Stromal cell of bone marrow (primary cell): Measurements from ENCODE around the gene ADSL.

Source experiments
- DNase-seq: peaks from one replicate; pipeline ENCODE4 v3.0.0-alpha.2; 2012; ENCODE audit warnings: low read depth

ADSL gene

DNA sequence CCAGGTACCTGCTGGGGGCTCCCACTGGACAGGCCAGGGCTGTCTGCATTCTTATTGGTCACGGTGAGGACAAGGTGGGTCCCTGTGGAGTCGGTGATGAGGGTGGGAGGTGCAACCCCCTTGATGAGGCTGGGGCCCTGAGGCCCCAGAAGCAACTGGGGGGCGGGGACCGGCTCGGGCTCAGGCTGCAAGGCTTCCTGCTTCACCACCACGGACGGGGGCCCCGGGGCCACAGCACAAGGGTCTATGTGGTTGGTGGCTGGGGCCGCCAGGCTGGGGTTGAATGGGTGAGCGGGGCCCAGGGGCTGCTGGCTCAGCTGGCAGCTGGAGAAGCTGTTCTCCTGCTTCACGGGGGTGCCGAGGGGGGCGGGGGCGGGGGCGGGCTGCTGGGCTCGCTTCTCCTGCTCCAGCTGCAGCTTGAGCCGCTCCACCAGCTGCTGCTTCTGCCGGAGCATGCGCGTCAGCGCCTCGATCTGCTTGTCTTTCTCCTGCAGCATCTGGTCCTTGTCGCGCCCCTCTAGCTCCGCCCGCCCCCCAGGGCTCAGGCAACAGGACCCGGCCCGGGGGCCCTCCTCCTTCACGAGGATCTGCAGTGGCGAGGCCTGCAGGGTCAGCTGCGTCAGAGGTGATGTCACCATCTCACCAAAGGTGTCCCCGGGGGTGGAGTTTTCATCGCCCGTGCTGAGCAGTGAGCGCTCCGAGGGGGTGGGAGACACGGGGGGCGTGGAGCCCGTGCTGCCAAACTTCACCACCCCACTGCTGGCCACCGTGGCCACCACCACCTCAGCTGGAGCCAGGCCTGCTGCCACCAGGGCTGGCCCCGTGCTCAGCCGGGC, 72.3 kb downstream of the ADSL start:
- DNase-seq: no peak

DNA sequence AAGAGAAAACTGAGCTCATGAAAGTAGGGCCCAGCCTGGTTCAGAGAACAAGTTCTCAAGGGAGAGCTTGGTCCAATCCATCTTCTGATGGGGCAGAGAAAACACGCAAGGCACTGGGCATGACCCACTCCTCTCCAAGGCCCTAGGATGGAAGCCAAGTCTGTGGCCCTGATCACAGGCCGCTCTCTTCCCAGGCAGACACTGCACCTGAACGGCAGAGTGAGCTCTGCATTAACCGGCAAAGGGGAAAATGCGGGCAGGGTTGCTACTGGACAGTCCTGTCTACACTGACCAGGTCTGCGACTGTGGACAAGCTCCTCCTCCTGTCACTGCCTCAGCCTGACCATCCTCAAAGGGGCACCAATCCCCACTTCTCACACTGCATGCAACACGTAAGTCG, 73.4 kb downstream of the ADSL start:
- DNase-seq: no peak

DNA sequence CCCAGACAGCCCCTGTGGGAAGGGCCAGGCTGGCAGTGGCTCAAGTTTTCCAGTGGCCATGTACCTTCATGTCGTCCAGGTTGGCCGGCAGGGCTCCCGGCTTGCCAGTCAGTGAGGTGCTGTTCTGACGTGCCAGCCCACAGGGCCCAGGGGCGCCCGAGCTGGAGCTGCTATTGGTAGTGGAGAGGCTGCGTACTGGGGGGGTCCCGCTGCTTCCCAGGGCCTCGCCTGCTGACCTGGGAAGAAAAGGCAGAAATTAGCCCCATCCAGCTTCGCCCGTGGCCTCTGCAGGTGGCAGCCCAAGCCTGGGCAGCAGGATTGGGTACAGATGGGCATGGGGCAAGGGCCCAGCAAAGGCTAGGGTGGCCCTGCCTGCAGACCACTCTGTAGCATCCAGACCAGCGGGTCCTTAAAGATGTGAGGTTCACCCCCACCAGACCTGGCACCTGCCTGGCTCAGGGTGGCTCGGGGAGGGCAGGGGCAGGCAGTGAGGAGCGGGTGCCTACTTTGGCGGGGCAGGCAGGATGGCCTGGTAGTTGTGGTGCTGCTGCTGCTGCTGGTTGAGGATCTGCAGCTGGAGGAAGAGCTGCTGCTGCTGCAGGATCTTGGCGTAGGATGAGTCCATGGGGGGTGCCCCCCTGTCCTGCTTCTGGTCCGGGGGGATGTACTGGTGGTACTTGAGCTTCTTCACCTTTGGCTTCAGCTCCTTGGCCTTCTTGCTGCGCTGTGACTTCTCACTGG, 74.2 kb downstream of the ADSL start:
- no peak for DNase-seq

DNA sequence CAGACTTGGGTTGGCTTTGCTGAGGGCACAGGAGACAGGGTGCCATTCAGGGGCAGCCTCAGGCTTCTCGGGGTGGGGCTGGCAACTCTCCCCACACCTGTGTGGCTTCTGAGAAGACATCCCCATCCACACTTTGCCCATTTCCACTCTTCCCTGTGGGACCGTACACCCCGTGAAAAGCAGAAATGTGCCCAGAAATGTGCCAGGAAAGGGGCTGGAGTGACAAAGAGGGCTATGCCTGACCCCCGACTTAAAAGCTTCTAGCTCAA, 74.7 kb downstream of the ADSL start:
- no peak for DNase-seq

DNA sequence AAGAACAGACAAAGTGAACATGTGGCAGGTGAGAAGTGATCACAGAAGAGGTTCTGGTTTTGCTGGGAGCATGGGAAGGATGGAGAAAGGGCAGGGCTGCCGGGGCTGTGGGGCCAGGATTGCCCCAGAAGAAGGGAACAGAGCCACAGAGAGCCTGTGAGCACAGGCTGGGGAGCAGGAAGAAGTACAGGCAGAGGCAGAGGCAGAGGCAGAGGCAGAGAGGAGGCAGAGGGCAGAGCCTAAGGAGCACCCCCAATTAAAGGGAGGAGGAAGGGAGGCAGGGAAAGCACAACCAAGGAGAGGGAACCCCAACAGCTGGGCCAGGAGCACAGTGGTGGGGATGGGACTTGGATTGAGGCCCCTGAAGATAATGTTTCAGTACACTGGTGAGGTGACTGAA, 75.6 kb downstream of the ADSL start:
- no peak for DNase-seq

DNA sequence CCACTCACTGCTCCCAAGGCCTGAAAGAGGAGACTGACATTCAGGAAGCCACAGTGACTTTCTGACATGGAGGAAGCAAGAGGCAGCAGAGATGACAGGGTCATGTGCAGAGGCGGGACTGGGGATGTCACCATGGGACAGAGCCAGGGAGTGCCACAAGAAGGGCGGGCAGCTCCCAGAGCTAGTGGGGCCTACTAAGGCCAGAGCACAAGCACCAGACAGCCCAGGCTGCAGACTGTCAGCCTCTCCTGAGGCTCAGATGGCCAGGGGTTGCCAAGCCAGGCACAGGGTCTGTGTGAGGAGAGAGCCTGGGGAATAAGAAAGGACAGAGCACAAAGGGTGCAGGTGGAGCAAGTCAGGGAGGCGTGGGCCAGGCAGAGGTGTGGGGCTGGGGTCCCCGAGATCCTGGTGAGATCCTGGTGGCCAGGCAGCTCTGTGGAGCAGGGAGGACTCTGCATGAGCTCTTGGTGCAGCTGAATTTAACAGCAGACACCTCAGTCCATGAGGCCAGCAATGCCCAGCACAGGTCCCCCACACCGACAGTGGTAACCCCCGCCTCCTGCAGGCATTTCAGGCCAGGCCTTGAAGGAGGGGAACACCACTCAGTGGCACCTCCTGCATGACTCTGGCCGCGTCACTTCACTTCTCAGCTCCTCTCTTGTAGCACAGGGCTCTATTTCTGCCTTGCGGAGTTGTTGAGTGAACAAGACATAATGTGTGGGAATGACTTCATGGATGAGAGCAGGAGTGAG, 76.4 kb downstream of the ADSL start:
- DNase-seq: no peak

DNA sequence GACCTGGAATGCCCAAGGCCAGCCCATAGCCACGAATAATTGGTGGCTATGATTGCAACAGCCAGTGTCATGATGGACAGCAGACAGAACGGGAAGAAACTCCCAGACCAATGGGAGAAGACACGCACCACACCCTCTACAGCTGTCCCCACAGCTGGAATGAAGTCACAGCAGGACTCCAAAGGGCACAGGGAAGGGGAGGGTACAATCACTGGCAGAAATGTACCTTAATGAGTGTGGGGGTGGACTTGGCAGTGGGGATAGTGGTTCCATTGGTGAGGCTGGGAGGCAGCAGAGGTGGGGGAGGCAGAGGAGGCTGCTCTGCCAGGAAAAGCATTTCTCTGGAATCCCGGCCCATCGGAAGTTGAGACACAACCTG, 77.0 kb downstream of the ADSL start:
- DNase-seq: no peak

DNA sequence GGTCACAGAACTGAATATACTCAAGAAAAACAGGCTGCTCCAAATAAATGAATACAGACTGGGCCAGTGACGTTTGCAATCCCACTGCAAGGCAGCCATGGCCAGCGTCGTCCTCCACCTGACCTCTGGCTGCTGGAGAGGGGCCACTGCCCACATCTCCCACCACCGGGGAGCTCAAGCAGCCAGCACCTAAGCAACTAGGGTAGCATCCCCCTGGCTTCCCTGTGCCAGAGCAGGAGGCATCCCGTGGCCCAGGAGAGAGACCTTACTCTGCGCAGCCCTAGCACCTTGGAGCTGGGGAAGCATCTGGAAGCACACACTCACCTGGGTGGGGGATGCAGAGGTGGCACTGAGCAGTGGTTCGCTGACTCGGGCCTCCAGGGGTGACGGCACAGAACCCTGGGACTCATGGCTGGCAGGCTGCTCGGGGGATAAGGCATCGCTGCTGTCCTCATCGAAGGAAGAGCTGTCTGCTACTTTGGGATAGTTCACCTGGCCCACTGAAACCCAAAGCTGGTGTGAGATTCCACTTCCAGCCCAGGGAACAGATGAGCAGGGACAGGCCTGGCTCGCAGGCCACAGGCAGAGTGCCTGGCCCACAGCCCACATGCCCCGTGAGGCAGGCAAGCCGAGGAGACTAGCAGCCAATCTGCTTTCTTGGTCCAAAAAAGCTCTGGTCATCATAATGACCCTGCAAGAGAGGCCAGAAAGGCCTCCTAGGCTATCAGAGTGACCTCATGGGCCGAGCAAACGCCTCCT, 77.8 kb downstream of the ADSL start:
- no peak for DNase-seq

DNA sequence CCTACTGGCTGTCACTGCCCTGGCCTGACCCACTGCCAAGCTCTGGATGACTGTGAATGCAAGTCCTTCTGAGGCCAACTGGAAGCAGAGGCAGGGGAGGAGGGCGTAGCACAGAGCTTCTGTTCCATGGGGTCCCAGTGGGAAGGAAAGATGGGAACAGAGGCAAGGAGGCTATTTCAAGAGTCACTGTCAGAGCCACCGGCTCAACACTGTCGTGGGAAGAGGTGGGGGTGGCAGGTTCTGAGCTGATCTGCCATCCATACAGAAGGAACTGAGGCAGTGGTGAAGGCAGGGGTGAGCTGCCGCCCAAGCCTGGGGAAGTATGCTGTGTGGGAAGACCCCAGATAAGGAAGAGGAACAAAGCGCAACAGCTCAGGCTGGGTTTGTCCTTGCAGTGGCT, 78.8 kb downstream of the ADSL start:
- no peak for DNase-seq

DNA sequence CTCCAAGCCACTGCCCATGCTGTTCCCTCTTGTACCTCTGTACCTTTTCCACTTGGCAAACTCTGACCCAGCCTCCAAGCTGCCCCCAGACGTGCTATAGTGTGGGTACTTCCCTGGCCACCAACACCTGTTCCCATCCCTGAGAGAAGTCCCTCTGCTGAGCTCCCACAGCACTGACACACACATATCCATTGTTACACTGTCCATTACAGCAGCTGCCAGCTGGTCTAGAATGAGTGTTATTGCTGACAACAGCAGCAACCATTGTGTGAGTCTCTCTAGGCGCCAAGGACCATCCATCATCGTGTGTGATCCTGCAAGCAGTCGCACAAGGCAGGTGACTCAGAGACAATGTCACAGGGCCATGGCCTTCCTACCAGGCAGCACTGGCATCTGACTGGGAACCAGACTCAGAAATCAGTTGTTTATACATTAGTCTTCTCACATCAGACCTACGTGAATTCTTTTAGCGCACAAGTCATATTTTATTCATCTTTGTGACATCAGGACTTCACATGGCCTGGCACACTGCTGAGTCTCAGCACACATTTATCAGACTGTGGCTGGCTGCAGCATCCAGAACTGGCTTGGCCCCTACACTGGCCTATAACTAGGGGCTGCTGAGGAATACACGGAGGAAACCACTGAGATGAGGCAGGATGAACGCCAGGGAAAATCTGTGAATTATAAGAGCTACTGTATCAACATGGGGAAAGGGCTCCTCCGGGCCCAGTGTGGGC, 80.5 kb downstream of the ADSL start:
- DNase-seq: no peak

DNA sequence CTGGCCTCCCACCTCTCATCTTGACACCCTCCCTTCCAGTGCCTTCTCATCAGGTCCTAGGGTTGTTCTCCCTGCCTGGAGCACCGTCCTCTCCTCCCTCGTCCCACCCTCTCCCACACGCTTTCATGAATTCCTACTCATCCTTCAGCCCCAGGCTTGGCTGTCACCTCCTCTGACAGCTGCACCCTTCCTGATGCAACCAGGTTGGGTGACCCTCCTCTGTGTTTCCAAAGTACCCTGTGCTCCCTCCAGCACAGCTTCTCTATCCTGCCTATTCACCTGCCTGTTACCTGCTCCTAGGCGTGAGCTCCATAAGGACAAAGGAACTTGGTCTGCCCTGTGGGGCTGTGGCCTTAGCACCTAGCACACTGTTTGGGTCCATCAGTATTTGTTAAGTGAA, 82.5 kb downstream of the ADSL start:
- DNase-seq: no peak

DNA sequence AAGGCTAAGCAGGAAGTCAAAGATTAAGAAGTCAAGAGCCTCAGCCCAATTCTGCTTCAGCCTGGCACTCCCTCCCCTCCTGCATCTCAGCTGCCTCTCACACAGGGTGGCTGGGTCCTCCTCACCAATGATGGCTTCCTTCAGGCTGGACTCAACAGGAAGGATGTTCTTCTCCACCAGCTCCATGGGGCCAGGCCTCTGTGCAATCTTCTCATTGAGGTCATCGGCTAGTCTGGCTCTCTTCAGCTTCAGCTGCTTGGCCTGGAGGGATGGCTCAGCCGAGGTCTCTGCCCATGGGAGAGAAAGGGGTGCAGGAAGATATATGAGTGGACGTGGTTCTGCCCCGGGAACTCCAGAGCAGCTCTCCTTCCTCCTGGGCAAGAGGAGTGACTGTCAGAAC, 83.2 kb downstream of the ADSL start:
- no peak for DNase-seq

DNA sequence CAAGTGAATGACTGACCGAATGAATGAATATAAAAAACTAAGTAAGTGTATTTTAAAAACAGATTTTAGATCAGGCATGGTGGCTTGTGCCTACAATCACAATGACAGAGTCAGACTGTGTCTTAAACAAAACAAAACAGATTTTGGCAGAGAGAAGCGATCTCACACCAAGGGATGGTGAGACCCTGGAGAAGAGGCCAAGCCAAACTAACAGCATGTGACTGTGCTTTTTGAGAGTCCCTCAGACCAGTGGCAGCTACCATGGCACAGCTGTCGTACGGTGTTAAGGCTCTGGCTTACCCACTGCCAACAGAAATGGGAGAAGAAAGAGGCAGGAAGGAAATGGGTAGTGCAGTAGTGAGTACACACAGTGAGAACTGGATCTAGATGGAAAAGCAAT, 84.7 kb downstream of the ADSL start:
- no peak for DNase-seq

DNA sequence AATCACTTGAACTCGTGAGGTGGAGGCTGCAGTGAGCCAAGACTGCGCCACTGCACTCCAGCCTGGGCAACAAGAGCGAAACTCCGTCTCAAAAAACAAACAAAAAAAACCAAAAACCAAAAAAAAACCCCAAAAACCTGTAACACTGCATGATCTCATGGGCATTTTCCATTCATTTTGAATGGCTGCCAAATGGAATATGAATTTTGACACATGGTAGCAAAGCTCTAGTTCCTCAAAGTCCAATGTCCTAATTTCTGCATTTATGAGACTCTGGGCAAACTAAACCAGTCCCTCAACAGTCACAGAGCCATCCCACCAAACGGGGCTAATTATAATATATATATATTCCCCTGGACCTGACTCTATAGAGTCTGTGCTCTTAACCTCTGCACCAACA, 85.9 kb downstream of the ADSL start:
- no peak for DNase-seq

DNA sequence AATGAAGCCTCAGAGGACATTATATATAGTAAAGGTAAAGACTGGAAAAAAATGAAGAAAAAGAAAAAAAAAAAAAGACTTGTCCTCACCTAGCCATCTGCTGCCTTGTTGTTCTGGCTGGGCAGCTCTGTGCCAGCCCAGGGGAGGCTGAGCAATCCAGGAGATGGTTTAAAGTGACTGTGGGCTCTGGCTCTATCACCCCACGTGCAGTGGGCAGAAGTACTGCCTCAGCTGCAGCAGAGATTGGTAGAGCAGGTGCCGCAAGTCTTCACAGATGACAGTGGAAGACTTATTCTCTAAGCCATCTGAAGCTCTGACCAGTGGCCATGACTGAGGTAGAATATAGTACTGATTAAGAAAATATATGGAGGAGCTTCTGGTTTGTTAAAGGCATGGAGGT, 86.3 kb downstream of the ADSL start:
- no peak for DNase-seq

DNA sequence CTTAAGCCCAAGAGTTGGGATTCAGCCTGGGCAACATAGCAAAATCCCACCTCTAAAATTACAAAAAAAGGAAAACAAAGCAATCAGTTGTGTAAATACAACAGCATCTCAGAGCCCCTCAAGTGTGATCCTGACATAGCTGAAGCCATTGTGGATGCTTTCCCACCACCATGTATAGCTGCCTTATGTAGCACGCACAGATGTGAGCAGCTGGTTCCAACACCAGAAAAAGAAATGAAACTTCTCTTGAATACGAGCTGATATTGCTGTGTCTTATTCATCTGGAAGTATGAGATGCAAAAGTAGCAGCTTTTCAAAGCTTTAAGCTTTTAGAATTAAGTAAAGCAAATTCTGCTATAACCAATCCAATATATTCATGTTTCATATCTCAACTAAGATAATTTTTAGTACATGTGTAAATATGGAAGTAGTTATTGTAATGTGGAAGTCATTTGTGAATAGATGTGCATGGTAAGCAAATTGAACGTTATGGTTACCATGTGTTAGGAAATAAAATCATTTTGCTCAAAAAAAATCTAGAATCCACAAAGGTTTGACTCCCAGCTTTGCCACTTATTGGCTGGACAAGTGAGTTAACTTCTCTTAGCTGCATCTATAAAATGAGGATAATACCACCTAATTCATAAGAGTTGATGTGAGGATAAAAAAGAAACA, 87.3 kb downstream of the ADSL start:
- no peak for DNase-seq

DNA sequence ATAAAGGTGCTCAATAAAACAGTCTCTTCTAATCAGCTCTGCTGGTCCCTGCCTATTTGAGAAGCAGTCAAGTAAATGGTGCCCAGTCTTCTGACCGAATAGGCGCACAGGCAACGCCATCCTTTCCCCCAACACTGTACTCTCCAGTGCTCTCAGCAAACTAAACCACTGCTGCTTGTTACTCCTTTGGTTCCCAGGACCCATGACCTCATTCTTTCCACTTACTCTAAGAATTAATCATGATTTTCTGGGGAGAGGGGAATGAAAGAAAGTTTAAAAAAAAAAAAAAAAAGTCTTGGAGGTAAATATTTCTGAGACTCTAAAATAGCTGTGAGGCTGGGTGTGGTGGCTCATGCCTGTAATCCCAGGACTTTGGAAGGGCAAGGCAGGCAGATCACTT, 87.8 kb downstream of the ADSL start:
- no peak for DNase-seq

DNA sequence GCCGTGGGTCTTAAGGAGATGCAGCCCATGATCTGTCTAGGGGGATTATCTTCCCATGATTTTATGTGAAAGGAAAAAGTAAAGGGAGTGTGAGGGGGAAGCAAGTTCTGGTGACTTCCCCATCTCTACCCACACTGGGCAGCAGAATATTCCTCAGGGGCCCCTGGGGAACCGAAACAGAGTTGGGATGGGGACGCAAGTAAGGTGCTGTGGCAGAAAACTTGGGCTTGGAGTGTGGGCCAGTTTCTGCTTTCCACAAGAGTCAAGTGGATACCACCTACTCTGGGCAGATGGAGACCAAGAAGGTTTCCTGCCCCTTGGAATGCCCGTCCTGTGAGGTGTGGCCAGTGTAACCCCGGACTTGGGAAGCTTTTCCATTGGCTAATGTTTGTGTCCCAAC, 88.4 kb downstream of the ADSL start:
- no peak for DNase-seq

DNA sequence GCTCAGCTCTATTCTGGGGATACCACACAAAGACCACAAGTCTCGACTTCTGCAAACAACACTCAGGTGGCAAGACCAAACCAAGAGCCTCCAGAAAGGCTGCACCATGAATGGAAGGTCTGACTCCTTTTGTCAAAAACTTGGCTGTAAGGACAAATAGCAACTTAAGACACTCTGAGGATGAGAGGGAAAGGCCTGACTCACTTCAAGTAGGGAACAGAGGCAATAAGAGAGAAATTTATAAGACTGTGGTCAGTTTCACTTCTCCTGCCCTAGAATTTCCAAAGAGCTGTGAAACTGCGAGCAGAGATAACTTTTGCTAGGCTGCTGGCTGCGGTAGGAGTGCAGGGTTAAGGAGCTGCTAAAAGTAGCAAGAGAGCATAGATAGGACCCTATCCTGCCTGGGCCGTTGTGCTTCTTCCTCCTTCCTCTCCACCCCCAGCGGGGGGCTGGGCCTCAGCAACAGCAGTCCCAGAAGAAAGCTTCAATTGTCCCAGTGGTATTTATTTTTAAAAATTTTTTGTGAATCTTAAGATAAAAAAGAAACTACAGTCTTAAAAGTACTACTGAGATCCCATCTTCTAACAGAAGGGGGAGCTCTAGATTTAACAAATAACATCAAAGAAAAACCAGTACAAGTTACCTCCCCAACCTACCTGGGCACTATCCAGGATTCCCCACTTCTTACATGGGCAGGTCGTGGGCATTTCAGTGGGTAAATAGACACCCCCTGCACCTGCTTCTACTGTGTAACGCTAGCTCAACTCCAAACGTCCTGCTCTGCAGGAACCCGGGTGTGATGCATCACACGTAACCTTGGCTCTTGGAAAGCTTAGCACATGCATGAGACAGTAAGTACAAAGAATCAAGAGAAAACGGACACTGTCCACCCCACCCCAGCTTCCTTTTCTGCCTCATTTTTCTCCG, 90.5 kb downstream of the ADSL start:
- peak; percentile 50 for DNase-seq
